ENCODE measurements around the gene MTPN. TPM values are rescaled to one million over a fixed set of nuclear protein-coding genes. Genes with fewer than 3 reads are reported as not detected.

Gene MTPN
- polyA plus RNA-seq, 3 donors: 73.6 to 156 (median 142) TPM

GRCh38 chr7:135900065-135900546 is 77.1 kb downstream of the MTPN start:
- no peaks in the 10 kb centered on the region for H3K79me2 ChIP-seq (ENCODE audit: insufficient read depth, low read length)
- no peaks in the 10 kb centered on the region for H3K27me3 ChIP-seq (ENCODE audit: control insufficient read depth in 2 of 2, insufficient read depth in 2 of 2, low read length in 2 of 2)
- DNase-seq: no peak
- Mint-ChIP-seq H3K4me1 (no peaks in the 10 kb centered on the region), H3K36me3 (no peaks in the 10 kb centered on the region), H3K27me3 (ENCODE audit: low read depth in 3 of 3) (no peaks in the 10 kb centered on the region), H3K4me3 (no peak overlapping the region), H3K27ac (no peak overlapping the region), H3K9me3 (peaks cover 0 to 7% (median 3%) of the 10 kb centered on the region in 7 donors)
- H3K36me3 ChIP-seq (replicated peaks in 1 of 2; ENCODE audit: control insufficient read depth in 1 of 2, insufficient read depth in 2 of 2, low read length in 2 of 2): no peaks in the 10 kb centered on the region
- intact Hi-C loops (cut with micrococcal nuclease): no loop called here
- no peak for TF ChIP-seq CTCF (IDR thresholded peaks at IDR 0.05)
- H3K4me3 ChIP-seq (replicated peaks in 1 of 3; ENCODE audit: low read depth in 2 of 3, low read length in 3 of 3): no peak overlapping the region
- H2AFZ ChIP-seq (ENCODE audit: insufficient read depth, low read depth, low read length, poor library complexity, severe bottlenecking): no peak overlapping the region
- WGBS (ENCODE audit: insufficient coverage): no CpG with 5 or more reads among the region's 5 CpGs
- no peak overlapping the region for H3K27ac ChIP-seq (ENCODE audit: low read depth in 1 of 2, low read length in 2 of 2)
- H4K20me1 ChIP-seq (ENCODE audit: insufficient read depth, low read length): no peaks in the 10 kb centered on the region
- H3K9ac ChIP-seq (ENCODE audit: insufficient read depth, low read length, poor library complexity, severe bottlenecking): no peak overlapping the region
- peaks cover 0 to 3% of the 10 kb centered on the region in 2 donors for H3K9me3 ChIP-seq (replicated peaks in 1 of 2; ENCODE audit: control insufficient read depth in 1 of 2, insufficient read depth in 1 of 2, low read length in 2 of 2)
- H3K4me1 ChIP-seq (ENCODE audit: control insufficient read depth in 1 of 2, insufficient read depth in 2 of 2, low read length in 2 of 2): no peaks in the 10 kb centered on the region
- H3K4me2 ChIP-seq (replicated peaks; ENCODE audit: extremely low read depth, low read length, poor library complexity, severe bottlenecking): no peak overlapping the region

- Mint-ChIP-seq H3K9me3 (peaks cover 0 to 4% (median 3%) of the 10 kb centered on the region in 7 donors), H3K36me3 (no peaks in the 10 kb centered on the region), H3K27me3 (ENCODE audit: low read depth in 3 of 3) (no peaks in the 10 kb centered on the region), H3K4me3 (no peak overlapping the region), H3K4me1 (no peaks in the 10 kb centered on the region), H3K27ac (no peak overlapping the region)
- peaks cover 0 to 3% of the 10 kb centered on the region in 2 donors for H3K9me3 ChIP-seq (replicated peaks in 1 of 2; ENCODE audit: control insufficient read depth in 1 of 2, insufficient read depth in 1 of 2, low read length in 2 of 2)
- no peak for TF ChIP-seq CTCF (IDR thresholded peaks at IDR 0.05)
- no peaks in the 10 kb centered on the region for H3K36me3 ChIP-seq (replicated peaks in 1 of 2; ENCODE audit: control insufficient read depth in 1 of 2, insufficient read depth in 2 of 2, low read length in 2 of 2)
- no peak overlapping the region for H3K4me3 ChIP-seq (replicated peaks in 1 of 3; ENCODE audit: low read depth in 2 of 3, low read length in 3 of 3)
- no peak overlapping the region for H2AFZ ChIP-seq (ENCODE audit: insufficient read depth, low read depth, low read length, poor library complexity, severe bottlenecking)
- no peak overlapping the region for H3K4me2 ChIP-seq (replicated peaks; ENCODE audit: extremely low read depth, low read length, poor library complexity, severe bottlenecking)
- no peaks in the 10 kb centered on the region for H3K27me3 ChIP-seq (ENCODE audit: control insufficient read depth in 2 of 2, insufficient read depth in 2 of 2, low read length in 2 of 2)
- DNase-seq: no peak
- no peak overlapping the region for H3K27ac ChIP-seq (ENCODE audit: low read depth in 1 of 2, low read length in 2 of 2)
- no peaks in the 10 kb centered on the region for H3K79me2 ChIP-seq (ENCODE audit: insufficient read depth, low read length)
- no peaks in the 10 kb centered on the region for H4K20me1 ChIP-seq (ENCODE audit: insufficient read depth, low read length)
- intact Hi-C loops (cut with micrococcal nuclease): no loop called here
- H3K9ac ChIP-seq (ENCODE audit: insufficient read depth, low read length, poor library complexity, severe bottlenecking): no peak overlapping the region
- no peaks in the 10 kb centered on the region for H3K4me1 ChIP-seq (ENCODE audit: control insufficient read depth in 1 of 2, insufficient read depth in 2 of 2, low read length in 2 of 2)
- WGBS (ENCODE audit: insufficient coverage): 80% methylated on average over 1 of the region's 6 CpGs
Observed at GRCh38 chr7:135899458-135900064, 77.6 kb downstream of the MTPN start.

All from CD14-positive monocyte (primary cell).